ENCODE data around the gene CSGALNACT2.
A peak's percentile ranks its signal among the peaks of the same experiment; 100 is the strongest.

The CSGALNACT2 gene

DNA sequence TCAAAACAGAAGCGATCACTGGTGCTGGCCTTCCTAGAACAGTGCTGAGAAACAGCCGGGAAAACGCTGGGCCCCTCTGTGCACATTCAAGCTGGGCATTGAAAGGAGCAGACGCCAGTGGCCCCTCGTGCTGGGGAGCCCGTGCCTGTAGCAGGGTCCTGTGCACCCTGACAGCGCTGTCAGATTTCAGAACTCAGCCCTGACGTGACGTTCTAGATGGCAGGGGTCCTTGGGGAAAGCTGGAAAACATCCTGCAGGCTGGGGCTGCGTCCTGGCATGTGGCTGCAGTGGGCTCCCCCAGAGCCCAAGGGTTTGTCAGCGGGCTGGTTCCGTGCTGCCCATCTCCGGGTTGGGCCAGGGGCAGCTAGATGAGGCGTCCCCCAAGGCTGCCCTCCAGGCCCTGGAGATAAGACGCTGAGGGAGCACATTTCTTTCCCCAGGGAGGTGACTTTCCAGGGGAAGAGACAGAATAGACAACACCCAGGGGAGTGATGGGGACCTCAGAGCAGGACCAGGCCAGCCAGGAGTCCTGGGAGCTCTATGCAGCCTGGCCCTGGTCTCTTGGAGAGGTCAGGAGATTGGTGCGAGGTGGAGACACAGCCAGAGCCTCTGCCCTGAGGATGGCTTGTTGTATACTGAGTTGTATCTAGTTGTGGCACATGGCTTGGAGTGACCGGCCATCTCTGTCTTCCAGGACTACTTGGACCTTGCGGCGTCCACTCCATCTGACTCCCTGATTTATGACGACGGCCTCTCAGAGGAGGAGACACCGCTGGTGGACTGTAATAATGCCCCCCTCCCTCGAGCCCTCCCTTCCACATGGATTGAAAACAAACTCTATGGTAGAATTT is 12.1 kb upstream of the CSGALNACT2 start:
- TF ChIP-seq, protein P1, sequence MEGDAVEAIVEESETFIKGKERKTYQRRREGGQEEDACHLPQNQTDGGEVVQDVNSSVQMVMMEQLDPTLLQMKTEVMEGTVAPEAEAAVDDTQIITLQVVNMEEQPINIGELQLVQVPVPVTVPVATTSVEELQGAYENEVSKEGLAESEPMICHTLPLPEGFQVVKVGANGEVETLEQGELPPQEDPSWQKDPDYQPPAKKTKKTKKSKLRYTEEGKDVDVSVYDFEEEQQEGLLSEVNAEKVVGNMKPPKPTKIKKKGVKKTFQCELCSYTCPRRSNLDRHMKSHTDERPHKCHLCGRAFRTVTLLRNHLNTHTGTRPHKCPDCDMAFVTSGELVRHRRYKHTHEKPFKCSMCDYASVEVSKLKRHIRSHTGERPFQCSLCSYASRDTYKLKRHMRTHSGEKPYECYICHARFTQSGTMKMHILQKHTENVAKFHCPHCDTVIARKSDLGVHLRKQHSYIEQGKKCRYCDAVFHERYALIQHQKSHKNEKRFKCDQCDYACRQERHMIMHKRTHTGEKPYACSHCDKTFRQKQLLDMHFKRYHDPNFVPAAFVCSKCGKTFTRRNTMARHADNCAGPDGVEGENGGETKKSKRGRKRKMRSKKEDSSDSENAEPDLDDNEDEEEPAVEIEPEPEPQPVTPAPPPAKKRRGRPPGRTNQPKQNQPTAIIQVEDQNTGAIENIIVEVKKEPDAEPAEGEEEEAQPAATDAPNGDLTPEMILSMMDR (IDR thresholded peaks at IDR 0.05; ENCODE audit: low read depth, low read length), result no peak
- TF ChIP-seq EZH2phosphoT487 (IDR thresholded peaks at IDR 0.05; ENCODE audit: low read depth), result no peak
- no peaks in the 10 kb centered on the region for H3K79me2 ChIP-seq (ENCODE audit: low read length)
- H3K27me3 ChIP-seq (ENCODE audit: low read depth, low read length), result 0 out of 2 replicates have a peak, but pooled peaks cover 4% of the 10 kb centered on the region
- H3K4me1 ChIP-seq (ENCODE audit: low read length), result peaks cover 25% of the 10 kb centered on the region
- H4K20me1 ChIP-seq (ENCODE audit: insufficient read depth, low read length), result no peaks in the 10 kb centered on the region
- H3K36me3 ChIP-seq (replicated peaks; ENCODE audit: low read depth, low read length), result no peaks in the 10 kb centered on the region
- H3K4me2 ChIP-seq (ENCODE audit: low read length), result peak overlapping the region; percentile 47
- no peak overlapping the region for H3K27ac ChIP-seq (ENCODE audit: low read length)
- no peak overlapping the region for H3K9ac ChIP-seq (ENCODE audit: low read length)
- no peaks in the 10 kb centered on the region for H3K9me3 ChIP-seq (ENCODE audit: insufficient read depth, low read length)
- no peak overlapping the region for H3K4me3 ChIP-seq (ENCODE audit: low read length)
- no peak overlapping the region for H2AFZ ChIP-seq (ENCODE audit: low read depth, low read length)

DNA sequence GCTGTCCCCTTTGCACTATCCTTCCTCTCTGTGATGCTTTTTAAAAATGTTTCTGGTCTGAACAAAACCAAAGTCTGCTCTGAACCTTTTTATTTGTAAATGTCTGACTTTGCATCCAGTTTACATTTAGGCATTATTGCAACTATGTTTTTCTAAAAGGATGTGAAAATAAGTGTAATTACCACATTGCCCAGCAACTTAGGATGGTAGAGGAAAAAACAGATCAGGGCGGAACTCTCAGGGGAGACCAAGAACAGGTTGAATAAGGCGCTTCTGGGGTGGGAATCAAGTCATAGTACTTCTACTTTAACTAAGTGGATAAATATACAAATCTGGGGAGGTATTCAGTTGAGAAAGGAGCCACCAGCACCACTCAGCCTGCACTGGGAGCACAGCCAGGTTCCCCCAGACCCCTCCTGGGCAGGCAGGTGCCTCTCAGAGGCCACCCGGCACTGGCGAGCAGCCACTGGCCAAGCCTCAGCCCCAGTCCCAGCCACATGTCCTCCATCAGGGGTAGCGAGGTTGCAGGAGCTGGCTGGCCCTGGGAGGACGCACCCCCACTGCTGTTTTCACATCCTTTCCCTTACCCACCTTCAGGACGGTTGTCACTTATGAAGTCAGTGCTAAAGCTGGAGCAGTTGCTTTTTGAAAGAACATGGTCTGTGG is 11.4 kb upstream of the CSGALNACT2 start:
- Histone ChIP-seq H3K27me3 (ENCODE audit: low read depth, low read length) (0 out of 2 replicates have a peak, but pooled peaks cover 4% of the 10 kb centered on the region), H4K20me1 (ENCODE audit: insufficient read depth, low read length) (no peaks in the 10 kb centered on the region), H3K4me2 (ENCODE audit: low read length) (peak overlapping the region; percentile 47), H3K79me2 (ENCODE audit: low read length) (no peaks in the 10 kb centered on the region), H3K36me3 (replicated peaks; ENCODE audit: low read depth, low read length) (no peaks in the 10 kb centered on the region), H3K4me3 (ENCODE audit: low read length) (peak overlapping the region; percentile 31; the same call in 1 of the 2 replicates), H2AFZ (ENCODE audit: low read depth, low read length) (no peak overlapping the region), H3K27ac (ENCODE audit: low read length) (no peak overlapping the region), H3K9me3 (ENCODE audit: insufficient read depth, low read length) (no peaks in the 10 kb centered on the region), H3K4me1 (ENCODE audit: low read length) (peaks cover 17% of the 10 kb centered on the region), H3K9ac (ENCODE audit: low read length) (no peak overlapping the region)
- TF ChIP-seq, protein P1 (IDR thresholded peaks at IDR 0.05; ENCODE audit: low read depth, low read length), result no peak
- TF ChIP-seq EZH2phosphoT487 (IDR thresholded peaks at IDR 0.05; ENCODE audit: low read depth), result no peak

DNA sequence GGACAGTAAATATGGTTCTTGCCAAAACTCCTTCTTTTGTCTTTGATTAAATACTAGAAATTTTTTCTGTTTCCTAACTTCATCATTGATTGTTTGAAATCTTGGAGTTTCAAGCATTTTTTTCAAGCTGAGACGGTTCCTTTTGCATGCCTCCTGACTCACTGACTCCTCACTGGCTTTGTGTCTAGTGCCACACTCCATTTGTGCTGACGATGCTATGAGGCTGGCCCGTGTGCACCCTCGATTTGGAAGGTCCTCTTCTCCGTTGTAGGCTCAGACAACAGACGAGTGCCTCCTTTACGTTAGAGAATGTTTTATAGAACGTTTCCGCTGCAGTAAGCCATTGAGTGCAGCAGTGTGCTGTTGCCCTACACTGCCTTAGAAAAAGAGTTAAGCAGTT is 10.8 kb upstream of the CSGALNACT2 start:
- Histone ChIP-seq H2AFZ (ENCODE audit: low read depth, low read length) (no peak overlapping the region), H3K9ac (ENCODE audit: low read length) (no peak overlapping the region)

More for the DNA sequence above, 10.8 kb upstream of the CSGALNACT2 start:
- no peak for TF ChIP-seq EZH2phosphoT487 (IDR thresholded peaks at IDR 0.05; ENCODE audit: low read depth)
- TF ChIP-seq, protein P1 (IDR thresholded peaks at IDR 0.05; ENCODE audit: low read depth, low read length), result no peak
- H3K9me3 ChIP-seq (ENCODE audit: insufficient read depth, low read length), result no peaks in the 10 kb centered on the region
- no peak overlapping the region for H3K27ac ChIP-seq (ENCODE audit: low read length)
- peak overlapping the region; percentile 47 for H3K4me2 ChIP-seq (ENCODE audit: low read length)
- 0 out of 2 replicates have a peak overlapping the region, but pooled peaks have one; percentile 31 for H3K4me3 ChIP-seq (ENCODE audit: low read length)
- no peaks in the 10 kb centered on the region for H4K20me1 ChIP-seq (ENCODE audit: insufficient read depth, low read length)
- no peaks in the 10 kb centered on the region for H3K79me2 ChIP-seq (ENCODE audit: low read length)
- H3K4me1 ChIP-seq (ENCODE audit: low read length), result peaks cover 14% of the 10 kb centered on the region
- no peaks in the 10 kb centered on the region for H3K36me3 ChIP-seq (replicated peaks; ENCODE audit: low read depth, low read length)
- H3K27me3 ChIP-seq (ENCODE audit: low read depth, low read length), result 0 out of 2 replicates have a peak, but pooled peaks cover 4% of the 10 kb centered on the region

All from OCI-LY3 (cell line).